GM19463 (cell line): ENCODE measurements around the gene KIAA0232.

Source experiments
- ATAC-seq: cut with Tn5 transposase; IDR thresholded peaks from one replicate; pipeline ENCODE4 v1.9.1; 2021; ENCODE audit warnings: mild to moderate bottlenecking, moderate library complexity; ENCODE audit not compliant: unreplicated experiment

KIAA0232 gene

DNA sequence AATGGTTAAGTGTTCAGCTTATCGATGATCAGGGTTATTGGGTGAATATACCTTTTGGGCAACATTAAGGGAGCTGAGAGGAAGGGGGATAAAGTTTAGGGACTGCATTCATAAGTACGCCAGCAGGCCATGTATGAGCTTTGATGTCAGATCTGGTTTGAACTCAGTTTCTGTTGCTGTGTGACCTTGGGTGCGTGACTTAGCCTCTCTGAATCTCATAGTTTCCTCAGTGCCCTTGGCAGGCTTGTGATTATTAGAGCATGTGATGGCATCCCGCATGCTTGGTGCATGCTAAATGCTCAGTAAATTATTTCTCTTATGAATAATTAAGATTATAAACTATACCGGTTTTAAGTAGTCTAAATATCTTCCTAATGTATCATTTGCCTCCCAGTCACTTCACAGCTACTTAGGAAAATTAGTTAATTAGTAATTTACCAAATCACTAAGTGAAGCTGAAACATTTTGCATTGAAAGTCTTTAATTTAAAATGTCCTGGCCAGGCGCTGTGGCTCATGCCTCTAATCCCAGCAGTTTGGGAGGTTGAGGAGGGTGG is 130.9 kb downstream of the KIAA0232 start:
- no peak for ATAC-seq

DNA sequence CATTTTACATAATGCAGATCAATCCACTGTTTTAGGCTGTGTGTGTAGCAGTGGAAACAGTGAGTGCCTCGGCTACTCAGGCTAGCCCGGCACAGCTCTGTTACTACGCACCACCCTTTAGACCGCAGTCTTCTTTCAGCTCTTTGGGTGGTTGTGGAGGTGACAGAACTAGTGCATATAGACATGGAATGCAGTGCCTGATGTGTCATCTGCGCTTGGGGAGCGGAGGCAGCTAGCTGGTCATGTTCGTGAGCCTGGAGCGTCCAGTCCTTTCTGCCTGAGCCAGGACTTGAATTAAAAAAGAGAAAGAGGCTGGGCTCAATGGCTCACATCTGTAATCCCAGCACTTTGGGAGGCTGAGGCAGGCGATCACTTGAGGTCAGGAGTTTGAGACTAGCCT is 131.9 kb downstream of the KIAA0232 start:
- ATAC-seq: no peak

DNA sequence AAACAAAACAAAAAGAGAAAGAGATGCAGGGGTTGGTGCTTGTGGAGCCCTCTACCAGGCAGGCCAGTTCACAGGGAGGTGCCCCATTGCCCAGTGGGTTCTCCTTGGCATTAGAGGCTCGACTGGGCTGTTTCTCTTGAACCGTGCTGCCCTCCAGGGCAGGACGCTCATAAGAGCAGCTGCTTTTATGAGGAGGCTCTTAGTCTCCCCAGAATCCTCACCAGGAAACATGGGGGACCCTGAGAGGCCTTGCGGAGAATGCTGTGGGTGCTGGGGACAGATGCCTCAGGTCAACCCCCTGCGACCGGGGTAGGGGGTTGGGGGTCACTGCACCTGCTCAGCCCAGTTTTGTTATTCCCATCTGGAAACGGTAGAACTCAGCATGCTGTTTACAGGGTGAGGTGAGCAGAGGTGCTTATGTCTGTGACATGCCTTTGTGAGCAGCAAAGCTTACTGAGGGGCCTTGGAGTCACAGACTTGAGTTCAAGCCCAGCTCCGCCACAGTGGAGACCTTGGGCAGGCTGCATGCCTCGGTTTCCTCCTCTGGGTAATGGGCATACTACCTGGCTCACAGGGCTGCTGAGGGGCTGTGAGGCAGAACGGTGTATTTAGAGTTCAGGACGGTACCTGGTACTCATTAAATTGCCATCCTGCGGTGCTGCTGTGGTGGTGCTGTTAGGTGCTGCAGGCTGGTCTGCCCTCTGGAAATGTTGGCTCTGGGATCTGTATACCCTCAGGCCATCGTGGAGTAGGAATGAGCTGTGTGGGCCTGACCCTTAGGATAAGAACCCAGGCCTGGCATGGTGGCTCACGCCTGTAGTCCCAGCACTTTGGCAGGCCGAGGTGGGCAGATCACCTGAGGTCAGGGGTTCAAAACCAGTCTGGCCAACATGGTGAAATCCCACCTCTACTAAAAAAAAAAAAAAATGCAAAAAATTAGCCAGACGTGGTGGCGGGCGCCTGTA is 132.8 kb downstream of the KIAA0232 start:
- no peak for ATAC-seq

DNA sequence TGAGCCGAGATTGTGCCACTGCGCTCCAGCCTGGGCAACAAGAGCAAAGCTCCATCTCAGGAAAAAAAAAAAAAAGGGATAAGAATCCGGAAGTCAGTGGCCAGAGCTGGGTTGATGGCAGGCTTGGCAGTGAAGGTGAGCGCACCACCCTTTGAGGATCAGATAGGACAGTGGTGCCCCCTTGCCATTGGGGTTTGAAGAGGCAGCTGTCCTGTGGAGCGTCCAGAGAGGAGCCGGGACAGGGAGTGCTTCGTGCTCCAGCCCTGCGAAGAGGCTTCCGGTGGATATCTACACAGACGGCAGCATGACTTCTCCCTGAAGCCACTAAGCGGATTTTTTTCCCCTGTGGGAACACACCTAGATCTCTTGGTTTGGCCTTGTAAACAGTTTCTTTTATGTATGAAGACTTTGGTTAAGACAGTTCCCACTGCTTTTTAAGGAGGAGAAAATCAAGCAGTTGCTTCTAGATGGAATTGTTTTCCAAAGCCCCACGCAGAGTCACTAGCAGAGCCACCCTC is 133.6 kb downstream of the KIAA0232 start:
- ATAC-seq: no peak

DNA sequence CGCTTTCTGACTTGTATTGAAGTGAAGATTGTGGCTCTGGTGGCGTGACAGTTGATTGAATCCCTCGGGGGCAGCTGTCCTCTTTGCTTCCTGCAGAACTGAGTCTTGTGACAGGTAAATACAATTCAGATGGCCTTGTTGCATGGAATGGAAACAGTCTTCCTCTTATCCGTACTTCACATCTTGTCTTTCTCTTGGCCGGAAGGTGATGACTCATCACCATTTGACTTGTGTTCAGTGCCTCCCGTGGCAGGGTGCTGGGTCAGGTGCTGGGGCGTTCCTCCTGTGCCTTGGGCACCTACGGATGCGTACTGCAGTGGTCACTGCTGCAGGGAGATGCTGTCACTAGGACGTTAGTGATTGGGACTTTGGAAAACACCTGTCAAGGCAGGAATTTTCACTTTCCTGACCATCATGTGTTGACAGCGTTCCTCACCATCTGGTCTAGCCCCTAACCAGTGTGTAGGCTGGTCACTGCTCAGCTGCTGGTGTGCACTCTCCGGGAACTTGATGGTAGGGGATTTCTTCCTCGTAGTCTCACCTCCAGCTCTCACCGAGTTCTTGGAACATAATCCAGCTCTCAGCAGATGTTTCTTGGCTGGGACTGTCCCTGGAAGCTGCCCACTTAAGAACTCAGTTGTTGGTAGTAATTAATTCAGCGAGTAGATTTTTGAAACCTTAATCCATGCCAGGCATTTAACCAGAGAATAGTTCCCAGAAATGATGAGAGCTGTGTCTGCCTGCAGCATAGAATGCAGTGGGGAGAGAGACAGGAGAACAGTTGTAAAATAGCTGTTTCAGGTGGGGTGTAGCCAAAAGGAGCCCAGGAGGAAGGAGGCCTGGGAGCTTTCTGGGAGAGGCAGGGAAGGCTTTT is 134.3 kb downstream of the KIAA0232 start:
- no peak for ATAC-seq

DNA sequence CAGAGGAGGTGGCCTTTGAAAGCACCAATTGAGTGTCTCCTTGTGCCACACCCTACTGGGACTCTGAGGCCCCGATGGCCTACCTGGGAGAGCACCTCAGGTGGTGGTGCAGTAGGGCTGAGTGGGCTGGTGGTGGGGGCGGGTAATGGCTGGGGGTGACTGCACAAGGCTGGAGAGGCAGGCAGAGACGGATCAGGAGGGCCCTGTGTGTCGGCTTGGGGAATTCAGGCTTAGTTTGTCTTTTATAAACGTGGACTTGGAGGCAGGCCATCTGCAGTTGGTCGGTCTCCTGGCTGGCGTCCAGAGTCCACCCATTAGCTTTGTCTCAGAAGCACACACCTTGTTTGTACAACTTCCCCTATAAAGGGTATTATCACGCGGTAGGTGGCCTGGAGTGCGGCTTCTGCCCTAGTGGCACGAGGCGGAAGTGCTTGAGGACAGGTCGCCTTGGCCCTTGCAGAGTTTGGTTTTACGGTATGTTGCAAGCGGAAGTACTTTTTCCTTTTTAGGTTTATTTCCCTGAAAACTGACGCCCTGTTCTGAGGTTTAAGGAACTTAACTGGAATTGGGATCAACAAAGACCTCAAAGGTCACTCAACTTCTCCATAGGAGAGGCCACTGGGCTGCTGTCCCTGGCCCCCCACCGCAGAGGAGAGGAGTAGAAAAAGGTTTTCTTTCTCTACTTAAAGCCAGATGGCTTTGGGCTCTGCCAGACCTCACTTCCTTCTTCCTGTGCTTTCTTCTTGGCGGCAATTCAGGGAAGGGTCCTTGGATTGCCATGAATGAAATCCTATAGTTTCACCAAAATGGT is 135.1 kb downstream of the KIAA0232 start:
- peak; percentile 74 for ATAC-seq

DNA sequence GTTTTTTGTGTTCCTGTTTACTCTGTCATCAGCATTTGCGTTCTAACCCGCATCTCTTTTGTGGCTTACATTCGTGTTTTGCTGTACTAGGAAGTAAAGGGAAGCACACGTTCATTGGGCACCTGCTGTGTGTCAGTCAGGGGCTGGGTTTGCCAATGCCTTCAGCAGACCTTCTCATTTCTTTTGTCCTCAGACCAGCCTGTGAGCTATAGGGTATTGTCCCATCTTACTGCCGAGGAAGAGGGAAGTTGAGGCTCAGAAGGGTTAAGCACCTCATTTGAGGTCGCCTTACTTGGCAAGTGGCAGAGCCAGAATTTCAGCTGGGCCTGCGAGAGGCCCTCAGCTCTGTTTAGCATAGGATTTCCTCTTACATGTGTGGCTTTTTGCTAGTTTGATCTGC is 135.8 kb downstream of the KIAA0232 start:
- no peak for ATAC-seq

DNA sequence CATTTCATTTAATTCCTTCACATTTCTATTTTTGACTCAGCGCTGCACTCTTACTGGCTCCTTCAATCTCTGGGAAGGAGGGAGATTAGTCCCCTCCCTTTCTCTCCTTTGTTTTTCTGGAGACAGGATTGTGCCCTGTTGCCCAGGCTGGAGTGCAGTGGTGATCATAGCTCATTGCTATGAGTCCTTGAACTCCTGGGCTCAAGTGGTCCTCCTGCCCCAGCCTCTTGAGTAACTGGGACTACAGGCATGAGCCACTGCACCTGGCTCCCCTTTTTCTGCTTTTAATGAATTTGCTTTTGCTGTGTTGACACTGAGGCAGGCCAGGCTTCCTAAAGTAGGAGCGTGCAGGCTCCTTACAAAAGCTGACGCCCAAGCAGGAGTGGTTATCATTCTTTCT is 137.6 kb downstream of the KIAA0232 start:
- ATAC-seq: no peak

DNA sequence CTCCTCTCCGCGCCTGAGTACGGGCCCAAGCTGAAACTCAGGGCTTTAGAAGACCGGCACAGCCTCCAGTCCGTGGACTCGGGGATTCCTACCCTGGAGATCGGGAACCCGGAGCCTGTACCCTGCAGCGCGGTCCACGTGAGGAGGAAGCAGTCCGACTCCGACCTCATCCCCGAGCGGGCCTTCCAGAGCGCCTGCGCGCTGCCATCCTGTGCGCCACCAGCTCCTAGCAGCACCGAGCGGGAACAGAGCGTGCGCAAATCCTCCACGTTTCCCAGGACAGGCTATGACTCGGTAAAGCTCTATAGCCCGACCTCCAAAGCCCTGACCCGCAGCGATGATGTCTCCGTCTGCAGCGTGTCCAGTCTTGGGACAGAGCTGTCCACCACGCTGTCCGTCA is 141.0 kb downstream of the KIAA0232 start:
- ATAC-seq: no peak

DNA sequence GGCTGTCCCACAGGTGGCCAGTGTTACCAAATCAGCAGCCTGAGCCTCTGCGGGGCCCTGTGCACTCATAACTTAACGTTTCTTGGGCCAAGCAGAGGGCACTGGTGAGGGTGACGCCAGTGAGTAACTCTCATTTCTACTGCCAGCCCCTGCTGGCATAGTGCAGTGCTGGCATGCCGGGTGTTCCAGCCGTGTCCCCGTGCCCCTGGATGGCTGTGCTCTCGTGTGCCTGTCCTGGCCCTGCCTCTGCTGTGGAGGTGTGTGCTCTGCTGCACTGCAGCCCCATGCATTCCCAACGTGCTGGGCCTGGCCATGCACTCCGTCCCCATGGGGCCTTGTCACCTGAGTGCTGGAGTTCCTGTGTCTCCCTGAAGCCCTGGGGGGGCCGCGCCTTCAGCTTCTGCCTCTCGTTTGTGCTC is 141.8 kb downstream of the KIAA0232 start:
- no peak for ATAC-seq

DNA sequence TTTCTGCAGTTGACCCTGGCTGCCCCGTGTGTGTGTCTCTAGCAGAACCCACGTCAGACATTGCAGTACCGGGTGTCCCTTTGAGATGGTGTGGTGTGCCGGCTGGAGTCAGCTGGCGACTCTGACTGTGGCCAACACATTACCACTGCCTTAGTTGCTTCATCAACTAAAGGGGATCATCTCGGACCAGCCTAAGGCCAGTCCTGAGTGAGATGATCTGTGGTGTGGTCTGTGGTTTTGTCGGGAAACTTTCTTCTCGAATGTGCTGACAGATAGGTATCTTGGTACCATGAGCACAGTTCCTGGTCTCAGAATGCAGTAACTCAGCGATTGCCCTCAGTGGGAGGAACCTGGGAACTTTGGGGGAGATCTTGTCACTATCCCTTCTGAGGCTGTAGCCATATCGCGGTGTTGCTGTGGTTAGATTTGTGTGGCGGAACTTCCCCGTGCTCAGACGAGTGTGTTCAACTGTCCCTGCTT is 142.9 kb downstream of the KIAA0232 start:
- no peak for ATAC-seq

DNA sequence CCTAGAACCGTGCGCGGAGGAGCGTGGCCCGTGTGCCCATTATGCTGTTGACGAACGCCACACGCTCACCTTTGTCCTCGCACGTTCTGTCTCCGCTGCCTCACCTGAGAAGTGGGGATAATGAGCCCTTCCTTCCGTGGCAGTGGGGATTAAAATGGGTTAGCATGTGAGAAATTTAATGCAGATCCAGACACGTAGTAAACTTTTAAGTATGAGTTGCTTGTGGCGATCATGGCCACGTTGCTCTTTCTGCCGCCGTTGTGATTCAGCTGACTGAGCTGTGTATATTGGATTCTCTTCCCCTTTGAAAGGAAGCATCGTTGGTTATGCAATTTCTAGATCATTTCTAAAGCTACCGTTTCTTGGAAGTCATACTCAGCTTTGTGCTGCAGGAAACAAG is 143.6 kb downstream of the KIAA0232 start:
- no peak for ATAC-seq

DNA sequence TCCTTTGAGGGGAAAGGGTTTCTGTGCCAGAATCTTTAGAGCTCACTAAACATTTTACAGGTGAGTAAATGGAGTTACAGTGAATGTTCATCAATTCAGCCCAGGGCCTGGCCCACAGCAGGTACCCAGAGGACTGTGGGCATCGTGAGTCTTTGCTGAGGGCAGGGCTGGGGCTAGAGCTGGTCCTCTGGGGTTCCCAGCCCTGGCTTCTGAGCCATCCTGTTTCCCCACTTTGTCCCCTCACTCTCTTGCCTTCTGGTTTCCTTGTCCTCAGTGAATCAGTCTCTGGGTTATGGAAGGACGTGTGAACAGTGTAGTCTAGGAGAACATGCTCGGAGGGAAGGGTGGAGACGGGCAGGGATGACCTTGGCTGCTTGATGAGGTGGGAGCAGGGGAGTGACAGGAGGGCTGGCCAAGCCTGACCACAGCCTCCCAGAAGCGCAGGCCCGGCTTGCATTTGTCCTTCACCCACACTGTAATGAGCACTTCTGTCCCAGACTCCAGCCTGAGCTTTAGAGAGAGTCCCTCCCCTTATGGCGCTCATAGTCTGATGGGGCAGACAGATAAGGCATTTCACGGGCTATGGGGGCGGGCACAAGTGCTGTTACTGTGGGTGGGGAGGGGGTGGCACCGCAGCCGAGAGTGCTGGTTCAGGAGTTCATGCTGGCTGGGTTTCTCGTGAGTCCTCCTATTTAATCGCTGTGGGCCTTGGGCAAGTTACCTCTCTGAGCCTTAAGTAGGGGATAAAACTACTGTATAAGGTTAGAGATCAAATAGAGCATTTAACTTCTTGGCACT is 144.4 kb downstream of the KIAA0232 start:
- no peak for ATAC-seq

DNA sequence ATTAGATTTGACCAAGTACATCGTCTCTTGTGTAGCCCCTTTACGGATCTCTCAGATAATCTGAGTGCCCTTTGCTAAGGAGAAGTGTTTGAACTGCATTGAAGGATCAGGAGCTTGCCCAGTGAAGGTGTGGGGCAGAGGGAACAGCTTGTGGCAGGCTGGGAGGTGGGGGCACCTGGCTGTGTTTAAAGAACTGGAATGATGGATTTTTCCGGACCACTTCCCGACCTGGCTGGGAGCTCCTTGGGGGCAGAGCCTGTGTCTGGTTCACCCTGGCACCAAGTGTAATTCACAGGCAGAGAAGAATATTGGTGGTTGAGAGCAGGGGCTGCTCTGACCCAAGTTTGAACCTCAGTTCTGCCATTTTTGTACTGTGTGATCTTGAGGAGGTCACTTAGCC is 145.6 kb downstream of the KIAA0232 start:
- no peak for ATAC-seq

DNA sequence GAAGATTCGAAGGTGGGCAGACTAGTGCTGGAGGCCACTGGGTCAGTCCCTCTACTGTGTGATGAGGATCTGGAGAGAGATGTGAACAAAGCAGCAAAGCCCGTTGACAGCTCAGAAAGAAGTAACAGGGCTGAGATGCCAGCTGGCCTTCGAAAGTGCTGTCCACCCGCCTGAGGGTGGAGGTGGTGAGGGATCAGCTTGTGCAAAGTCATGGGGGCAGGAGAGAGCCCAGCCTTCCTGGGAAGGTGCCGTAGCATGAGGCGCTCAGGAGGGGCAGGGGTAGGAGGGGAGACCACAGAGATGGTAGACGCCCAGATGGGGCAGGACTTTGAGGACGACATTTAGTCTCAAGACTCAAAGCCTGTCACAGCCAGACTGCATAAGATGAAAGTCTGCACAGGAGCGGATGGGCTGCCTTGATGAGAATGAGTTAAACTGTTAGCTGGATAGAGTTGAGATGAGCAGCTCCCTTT is 146.8 kb downstream of the KIAA0232 start:
- ATAC-seq: no peak

DNA sequence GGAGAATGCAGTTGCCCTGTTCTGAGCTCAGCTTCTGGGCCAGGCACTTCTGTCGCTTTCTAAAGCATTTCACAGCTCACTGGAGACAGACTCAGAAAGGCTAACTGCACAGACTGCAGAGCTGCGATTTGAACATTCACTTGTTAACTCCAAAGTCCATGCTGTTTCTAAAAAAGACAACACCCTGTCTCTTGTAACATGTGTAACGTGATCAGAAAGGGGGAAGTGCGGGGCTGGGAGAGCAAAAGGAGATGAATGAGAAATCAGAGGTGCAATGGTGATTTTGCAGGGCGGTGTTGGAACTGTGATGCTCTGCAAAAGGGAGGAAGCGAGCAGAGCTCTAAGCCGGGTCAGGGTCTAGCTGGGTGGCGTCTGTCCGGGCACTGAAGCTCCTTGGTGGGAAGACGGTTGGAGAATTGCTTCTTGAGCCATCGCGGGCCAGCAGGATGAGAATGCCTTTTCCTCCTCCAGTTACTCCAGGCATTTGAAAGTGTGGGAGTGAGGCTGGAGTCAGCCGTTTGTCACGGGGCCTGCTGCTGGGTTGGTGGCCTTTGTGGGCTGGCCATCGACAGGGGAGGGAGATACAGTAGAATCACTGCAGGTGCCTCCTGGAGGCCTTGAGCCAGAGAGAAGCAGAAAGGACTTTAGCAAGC is 147.4 kb downstream of the KIAA0232 start:
- no peak for ATAC-seq

DNA sequence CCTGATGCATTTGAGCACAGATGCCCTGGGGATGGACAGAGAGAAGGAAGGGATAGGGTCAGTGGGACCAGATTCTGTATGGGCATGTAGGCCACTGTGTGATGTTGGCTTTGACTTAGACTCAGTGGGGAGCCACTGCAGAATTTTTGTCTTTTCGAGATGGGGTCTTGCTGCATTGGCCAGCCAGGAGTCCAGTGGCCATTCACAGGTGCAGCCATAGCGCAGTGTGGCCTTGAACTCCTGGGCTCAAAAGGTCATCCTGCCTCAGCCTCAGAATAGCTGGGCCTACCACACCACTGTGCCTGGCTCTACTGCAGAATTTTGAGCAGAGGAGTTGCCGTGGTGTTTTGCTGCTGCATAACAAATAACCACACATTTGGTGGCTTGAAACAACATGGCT is 149.9 kb downstream of the KIAA0232 start:
- no peak for ATAC-seq

DNA sequence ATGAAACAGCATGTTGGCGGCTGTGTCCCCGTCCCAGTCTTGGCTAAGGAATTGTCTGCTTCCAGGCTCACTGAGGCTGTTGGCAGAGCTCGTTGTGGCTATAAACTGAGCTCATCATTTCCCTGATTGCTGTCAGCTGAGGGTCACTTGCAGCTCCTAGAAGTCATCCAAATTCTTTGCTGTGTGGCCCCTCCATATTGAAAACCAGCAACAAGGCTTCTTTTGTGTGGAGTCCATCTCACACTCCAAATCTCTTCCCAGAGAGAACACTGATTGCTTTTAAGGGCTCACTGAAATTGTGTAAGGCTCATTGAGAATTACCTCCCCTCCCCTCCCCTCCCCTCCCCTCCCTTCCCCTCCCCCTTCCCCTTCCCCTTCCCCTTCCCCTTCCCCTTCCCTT is 150.4 kb downstream of the KIAA0232 start:
- no peak for ATAC-seq
